GM19372 (cell line): ENCODE results near the gene POLR1B.
A peak's percentile ranks its signal among the peaks of the same experiment; 100 is the strongest.
"Not testable (repeated sequence)": the region's sequence is repeated elsewhere in the genome, so short reads cannot be mapped to it uniquely, and the experiment has no call there.

ENCODE experiments used
- ATAC-seq: cut with Tn5 transposase; IDR thresholded peaks from one replicate; pipeline ENCODE4 v1.9.1; 2021; ENCODE audit warnings: mild to moderate bottlenecking, low read depth, moderate library complexity; ENCODE audit not compliant: unreplicated experiment

Gene POLR1B

DNA sequence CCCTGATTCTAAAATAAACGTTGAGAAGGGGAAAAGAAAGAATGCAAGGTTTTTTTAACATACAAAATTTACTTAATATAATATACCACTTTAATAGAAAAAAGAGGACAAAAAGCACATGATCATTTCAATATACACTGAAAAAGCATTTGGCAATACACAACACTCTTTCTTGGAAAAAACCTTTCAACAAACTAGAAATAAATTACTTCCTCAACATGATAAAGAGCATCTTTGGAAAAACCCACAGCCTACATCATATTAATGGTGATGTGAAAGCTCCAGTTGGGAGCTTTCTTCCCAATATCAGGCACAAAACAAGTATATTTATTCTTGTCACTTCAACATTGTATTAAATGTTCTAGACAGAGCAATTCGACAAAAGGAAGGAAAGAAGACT lies 3.0 kb upstream of the POLR1B start:
- ATAC-seq: no peak

GRCh38 chr2:112540906-112541305 lies 1.4 kb upstream of the POLR1B start:
- ATAC-seq: no peak

- ATAC-seq: peak; percentile 44
These were observed 746 bp upstream of the POLR1B start for GRCh38 chr2:112541315-112542122.

DNA sequence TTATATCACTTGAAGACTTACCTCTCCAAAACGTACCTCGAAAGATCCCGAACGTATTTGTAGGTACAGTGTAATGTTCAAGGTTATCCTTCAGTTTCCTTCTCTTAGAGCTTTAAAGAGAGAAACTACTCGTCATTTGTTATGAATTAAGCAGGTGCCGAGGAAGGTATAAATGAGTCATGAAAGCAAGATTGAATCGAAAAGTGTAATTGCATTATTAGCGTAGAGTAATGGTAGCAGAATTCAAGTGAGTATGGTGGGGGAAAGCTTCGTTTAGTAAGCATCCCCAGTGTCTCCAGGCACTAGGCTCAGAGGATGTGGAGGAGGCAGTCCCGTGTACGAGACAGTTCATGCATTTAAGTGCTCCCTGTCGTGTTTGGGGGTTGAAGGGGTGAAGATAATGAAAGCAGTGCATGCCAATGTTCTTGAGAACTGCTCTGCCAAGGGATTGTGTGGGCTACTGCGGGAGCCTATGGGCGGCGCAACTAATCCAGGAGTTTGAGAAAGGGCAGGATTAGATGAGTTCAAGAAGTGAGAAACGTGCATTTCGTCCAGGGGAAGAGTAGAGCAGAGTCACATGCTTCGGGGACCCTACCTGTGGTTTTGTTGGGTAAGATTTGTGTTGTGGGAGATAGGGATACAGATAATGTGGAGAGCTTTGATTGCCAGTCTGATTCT lies 858 bp downstream of the POLR1B start:
- no peak for ATAC-seq

DNA sequence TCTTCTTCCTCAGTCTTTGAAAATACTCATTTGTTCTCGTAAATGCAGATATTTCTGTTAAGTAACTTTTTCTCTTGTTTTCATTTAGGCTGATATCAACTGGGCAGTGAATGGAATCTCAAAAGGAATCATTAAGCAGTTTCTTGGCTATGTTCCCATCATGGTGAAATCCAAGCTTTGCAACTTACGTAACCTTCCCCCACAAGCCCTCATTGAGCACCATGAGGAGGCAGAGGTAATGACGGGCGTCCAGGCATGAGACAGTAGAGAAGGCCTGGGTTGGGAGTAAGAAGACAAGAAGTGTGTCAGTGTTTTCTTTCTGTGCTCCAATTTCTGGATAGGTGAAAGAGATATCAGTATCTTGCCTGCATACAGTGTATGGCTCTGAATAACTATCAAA lies 5.1 kb downstream of the POLR1B start:
- no peak for ATAC-seq

DNA sequence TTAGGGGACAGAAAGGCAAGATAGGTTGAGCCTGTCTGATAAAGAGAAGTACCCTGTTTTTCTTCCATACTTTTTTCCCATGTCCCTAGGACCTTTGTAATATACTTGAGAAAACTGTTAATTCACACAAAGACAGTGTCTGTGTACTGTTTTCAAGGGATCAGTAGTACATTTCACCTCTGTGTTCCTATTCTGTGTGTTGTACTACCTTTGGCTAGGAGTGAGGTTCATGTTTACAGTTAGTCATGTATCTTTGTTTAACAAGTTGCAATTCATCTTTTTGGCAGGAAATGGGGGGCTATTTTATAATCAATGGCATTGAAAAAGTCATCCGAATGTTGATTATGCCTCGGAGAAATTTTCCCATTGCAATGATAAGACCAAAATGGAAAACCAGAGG lies 6.7 kb downstream of the POLR1B start:
- no peak for ATAC-seq

GRCh38 chr2:112566104-112566503 lies 23.8 kb downstream of the POLR1B start:
- no peak for ATAC-seq

- not testable (repeated sequence) for ATAC-seq
These were observed 24.2 kb downstream of the POLR1B start for GRCh38 chr2:112566508-112566907.

- ATAC-seq: no peak
These were observed 29.7 kb downstream of the POLR1B start for GRCh38 chr2:112572005-112572404.

GRCh38 chr2:112577756-112578155 lies 35.5 kb downstream of the POLR1B start:
- ATAC-seq: no peak

- ATAC-seq: no peak
These were observed 37.0 kb downstream of the POLR1B start for GRCh38 chr2:112579241-112579640.

DNA sequence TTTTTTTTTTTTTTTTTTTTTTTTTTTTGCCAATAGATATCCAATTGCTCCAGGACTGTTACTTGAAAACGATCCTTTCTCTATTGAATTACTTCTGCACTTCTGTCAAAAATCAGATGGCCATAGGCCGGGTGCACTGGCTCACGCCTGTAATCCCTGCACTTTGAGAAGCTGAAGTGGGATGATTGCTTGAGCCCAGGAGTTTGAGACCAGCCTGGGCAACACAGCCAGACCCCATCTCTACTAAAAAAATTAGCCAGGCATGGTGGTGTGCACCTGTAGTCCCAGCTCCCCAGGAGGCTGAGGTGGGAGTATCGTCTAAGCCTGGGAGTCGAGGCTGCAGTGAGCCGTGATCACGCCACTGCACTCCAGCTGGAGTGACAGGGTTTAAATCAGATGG lies 37.8 kb downstream of the POLR1B start:
- no peak for ATAC-seq

GRCh38 chr2:112582314-112582746 lies 40.1 kb downstream of the POLR1B start:
- no peak for ATAC-seq

DNA sequence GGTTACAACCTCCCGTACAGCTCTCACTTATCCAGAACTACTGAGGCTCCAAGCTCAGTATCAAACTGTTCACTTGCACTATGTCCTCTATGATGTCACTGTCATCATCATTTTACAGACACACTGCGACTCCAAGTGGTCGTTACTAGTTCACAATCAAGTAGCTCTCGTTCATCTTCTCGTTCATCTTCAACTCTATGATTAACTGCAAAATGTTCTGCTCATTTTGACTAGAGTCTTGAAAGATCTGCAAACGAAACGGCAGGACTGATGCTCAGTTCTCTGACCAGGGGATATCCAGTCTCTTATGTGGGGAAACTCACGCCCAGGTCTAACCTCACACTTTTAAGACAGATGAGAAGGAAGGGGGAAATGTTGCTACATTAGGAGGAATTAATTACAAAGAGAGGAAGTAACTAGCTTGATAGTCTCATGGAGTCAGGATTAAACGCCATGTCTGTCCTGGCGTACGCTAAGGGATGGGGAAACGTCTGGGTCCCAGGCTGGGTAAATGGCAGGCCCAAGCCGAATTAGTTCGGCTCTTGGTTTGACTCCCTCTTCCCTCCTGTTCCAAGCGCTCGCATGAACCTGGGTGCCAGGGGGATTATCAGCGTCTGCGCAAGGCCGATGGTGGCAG lies 41.4 kb downstream of the POLR1B start:
- no peak for ATAC-seq

GRCh38 chr2:112584134-112584890 lies 42.0 kb downstream of the POLR1B start, which contains the start of gene CHCHD5:
TSS of gene CHCHD5 (plus strand) at chr2:112584609. CDS start at chr2:112584648, 39 bp downstream.
- ATAC-seq: peak; percentile 87

DNA sequence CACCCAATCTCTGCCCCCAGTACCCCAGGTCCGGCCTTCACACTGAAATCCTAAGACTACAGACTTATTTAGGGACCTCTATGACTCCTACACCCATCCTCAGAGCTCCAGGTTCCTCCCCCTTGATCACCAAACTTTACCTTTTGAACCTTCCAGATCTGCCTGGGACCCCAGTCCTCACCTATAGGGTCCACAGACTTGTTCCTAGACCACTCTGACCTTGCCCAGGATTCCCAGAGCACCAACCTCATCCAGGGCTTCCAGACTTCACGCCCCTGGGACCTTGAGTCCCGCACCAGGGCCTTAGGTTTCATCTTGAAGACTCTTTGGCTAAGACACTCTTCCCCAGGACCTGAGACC lies 42.6 kb downstream of the POLR1B start:
- ATAC-seq: no peak

GRCh38 chr2:112585400-112585799 lies 43.1 kb downstream of the POLR1B start:
- ATAC-seq: no peak

GRCh38 chr2:112585873-112586464 lies 43.7 kb downstream of the POLR1B start:
- no peak for ATAC-seq

DNA sequence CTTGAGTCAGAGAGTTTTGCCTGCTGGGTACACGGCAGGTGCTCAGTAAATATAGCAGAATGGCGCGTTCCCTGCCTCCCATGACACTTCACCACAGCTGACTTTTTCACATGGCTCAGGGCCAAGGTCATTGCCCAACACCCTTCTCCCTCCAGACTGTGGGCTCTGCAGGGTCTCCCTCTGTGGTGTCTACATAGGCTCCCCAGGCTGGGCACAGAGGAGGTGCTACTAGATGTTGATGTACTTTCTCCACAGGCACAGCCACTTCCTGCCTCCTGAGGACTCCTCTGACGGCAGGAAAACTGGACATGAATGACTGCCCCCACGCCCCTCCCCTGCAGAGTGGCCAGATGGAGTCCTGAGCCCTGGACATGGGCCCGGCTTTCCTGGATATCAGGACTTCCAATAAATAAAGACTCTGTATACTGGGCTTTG lies 46.4 kb downstream of the POLR1B start:
- ATAC-seq: no peak

DNA sequence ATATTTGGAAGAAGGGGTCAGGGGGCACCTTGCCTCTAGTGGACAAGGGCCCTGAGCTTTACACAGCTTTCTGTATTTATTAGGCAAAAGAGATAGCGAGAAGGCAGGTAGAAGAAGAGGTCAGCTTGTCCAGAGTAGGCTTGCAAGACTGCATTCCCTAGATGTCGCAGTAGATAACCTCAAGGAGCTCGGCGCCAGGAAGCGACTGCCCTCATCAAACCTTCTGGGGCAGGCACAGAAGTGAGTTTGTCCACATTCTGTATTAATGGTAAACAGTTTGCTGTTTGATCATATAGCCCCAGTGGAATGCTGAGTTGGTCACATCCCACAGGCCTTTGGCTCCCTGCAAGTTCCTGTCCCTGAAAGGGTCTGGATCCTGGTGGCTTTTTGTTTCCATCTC lies 49.1 kb downstream of the POLR1B start:
- no peak for ATAC-seq
